CD14-positive monocyte (primary cell): ENCODE data around the gene ZNF536. TPM values are rescaled to one million over a fixed set of nuclear protein-coding genes. Genes with fewer than 3 reads are reported as not detected.

Experiments
- DNase-seq, 3 donors: peaks; one replicate each; pipeline ENCODE4 v3.0.0-alpha.2; 2011 to 2022
- H2AFZ ChIP-seq: 2 replicates; pipeline ENCODE4 v1.6.0; 2012; ENCODE audit warnings: mild to moderate bottlenecking, low read depth, low read length, inconsistent platforms; ENCODE audit not compliant: insufficient read depth, poor library complexity, severe bottlenecking
- H3K27ac ChIP-seq, 2 donors: 1 replicate in 1 of 2; 2 replicates in 1 of 2; pipeline ENCODE4 v1.5.1; 2012 to 2013; ENCODE audit warnings: low read length in 2 of 2, control low read depth in 1 of 2, inconsistent platforms in 1 of 2, low read depth in 1 of 2, mild to moderate bottlenecking in 1 of 2
- H3K27me3 ChIP-seq, 2 donors: one replicate each; pipeline versions ENCODE4 v1.6.0 to v1.6.1; 2011 to 2013; ENCODE audit warnings: low read length in 2 of 2; ENCODE audit not compliant: control insufficient read depth in 2 of 2, insufficient read depth in 2 of 2
- H3K36me3 ChIP-seq, 2 donors: replicated peaks in 1 of 2; 1 replicate in 1 of 2; 2 replicates in 1 of 2; pipeline versions ENCODE4 v1.5.1 to v1.6.1; 2012 to 2013; ENCODE audit warnings: low read length in 2 of 2, control low read depth in 1 of 2, inconsistent platforms in 1 of 2, mild to moderate bottlenecking in 1 of 2; ENCODE audit not compliant: insufficient read depth in 2 of 2, control insufficient read depth in 1 of 2
- H3K4me1 ChIP-seq, 2 donors: 1 replicate in 1 of 2; 2 replicates in 1 of 2; pipeline versions ENCODE4 v1.5.1 to v1.6.1; 2012 to 2013; ENCODE audit warnings: low read length in 2 of 2, control low read depth in 1 of 2, inconsistent platforms in 1 of 2, mild to moderate bottlenecking in 1 of 2, moderate library complexity in 1 of 2; ENCODE audit not compliant: insufficient read depth in 2 of 2, control insufficient read depth in 1 of 2
- H3K4me2 ChIP-seq: replicated peaks from 2 replicates; pipeline ENCODE3; 2012; ENCODE audit warnings: low read length, moderate library complexity, mild to moderate bottlenecking; ENCODE audit not compliant: poor library complexity, severe bottlenecking; ENCODE audit errors: extremely low read depth
- H3K4me3 ChIP-seq, 3 experiments: fragments of 200-600 bp in 1 of 3; sonication (generic) in 1 of 3; replicated peaks in 1 of 3; 1 replicate in 2 of 3; 2 replicates in 1 of 3; pipeline ENCODE4 v1.5.1; 2011 to 2013; ENCODE audit warnings: low read length in 3 of 3, mild to moderate bottlenecking in 3 of 3, control low read depth in 2 of 3, low read depth in 2 of 3, inconsistent platforms in 1 of 3, moderate library complexity in 1 of 3
- H3K79me2 ChIP-seq: 2 replicates; pipeline ENCODE4 v1.6.0; 2012; ENCODE audit warnings: mild to moderate bottlenecking, control low read depth, inconsistent platforms, low read length, moderate library complexity; ENCODE audit not compliant: insufficient read depth
- H3K9ac ChIP-seq: 2 replicates; pipeline ENCODE4 v1.6.0; 2017; ENCODE audit warnings: low read length, mild to moderate bottlenecking; ENCODE audit not compliant: insufficient read depth, poor library complexity, severe bottlenecking
- H3K9me3 ChIP-seq, 2 donors: replicated peaks in 1 of 2; 1 replicate in 1 of 2; 2 replicates in 1 of 2; pipeline versions ENCODE4 v1.5.1 to v1.6.1; 2012 to 2013; ENCODE audit warnings: low read length in 2 of 2, control low read depth in 1 of 2; ENCODE audit not compliant: control insufficient read depth in 1 of 2, insufficient read depth in 1 of 2
- H4K20me1 ChIP-seq: 2 replicates; pipeline ENCODE4 v1.6.0; 2012; ENCODE audit warnings: mild to moderate bottlenecking, low read length, control low read depth, moderate library complexity; ENCODE audit not compliant: insufficient read depth
- H3K27ac Mint-ChIP-seq, 7 donors: one replicate each; pipeline ENCODE4 v1.8.0; 2020; ENCODE audit warnings: mild to moderate bottlenecking in 7 of 7, mixed read lengths in 7 of 7, moderate library complexity in 6 of 7, inconsistent platforms in 2 of 7
- H3K27me3 Mint-ChIP-seq, 3 donors: one replicate each; pipeline ENCODE4 v1.8.0; 2021 to 2022; ENCODE audit warnings: low read depth in 3 of 3, mild to moderate bottlenecking in 3 of 3, mixed read lengths in 3 of 3, moderate library complexity in 3 of 3, inconsistent platforms in 1 of 3
- H3K36me3 Mint-ChIP-seq, 2 donors: one replicate each; pipeline ENCODE4 v1.8.0; 2020; ENCODE audit warnings: mixed read lengths in 2 of 2, inconsistent platforms in 1 of 2, mild to moderate bottlenecking in 1 of 2
- H3K4me1 Mint-ChIP-seq: one replicate; pipeline ENCODE4 v1.8.0; 2020; ENCODE audit warnings: mild to moderate bottlenecking, mixed read lengths
- H3K4me3 Mint-ChIP-seq, 2 donors: one replicate each; pipeline ENCODE4 v1.8.0; 2020; ENCODE audit warnings: mild to moderate bottlenecking in 2 of 2, mixed read lengths in 2 of 2, moderate library complexity in 1 of 2
- H3K9me3 Mint-ChIP-seq, 7 donors: one replicate each; pipeline ENCODE4 v1.8.0; 2020 to 2022; ENCODE audit warnings: mixed read lengths in 7 of 7, mild to moderate bottlenecking in 6 of 7, moderate library complexity in 6 of 7, inconsistent platforms in 2 of 7
- WGBS: methylation state at CpG from one replicate; pipeline ENCODE4 v1.1.5; 2013; ENCODE audit warnings: missing lambda C conversion rate; ENCODE audit not compliant: insufficient coverage; 5-methylcytosine and 5-hydroxymethylcytosine counted together
- intact Hi-C, 2 donors: fragments of 100-400 bp; cut with micrococcal nuclease; formaldehyde crosslinking; loops; one replicate each; pipeline versions ENCODE4 v1.15.0 to v1.15.1; 2023
- polyA plus RNA-seq, 3 donors: library from polyadenylated mRNA; depleted of rRNA in 1 of 3; unstranded in 2 of 3; stranded (reverse) in 1 of 3; fragments of 300-500 nt in 2 of 3; fragments of >200 nt in 1 of 3; fragmentation: Illumina TruSeq in 2 of 3; gene quantifications; 1 replicate in 2 of 3; 2 replicates in 1 of 3; pipeline ENCODE4 v1.2.3, GENCODE V29; 2012 to 2021
- TF ChIP-seq, protein P1 (sequence below): fragments of 200-600 bp; IDR thresholded peaks from one replicate; pipeline ENCODE4 v1.8.0; 2022; ENCODE audit warnings: antibody characterized with exemption, mild to moderate bottlenecking

Gene ZNF536
- polyA plus RNA-seq, 3 donors, result not detected

DNA sequence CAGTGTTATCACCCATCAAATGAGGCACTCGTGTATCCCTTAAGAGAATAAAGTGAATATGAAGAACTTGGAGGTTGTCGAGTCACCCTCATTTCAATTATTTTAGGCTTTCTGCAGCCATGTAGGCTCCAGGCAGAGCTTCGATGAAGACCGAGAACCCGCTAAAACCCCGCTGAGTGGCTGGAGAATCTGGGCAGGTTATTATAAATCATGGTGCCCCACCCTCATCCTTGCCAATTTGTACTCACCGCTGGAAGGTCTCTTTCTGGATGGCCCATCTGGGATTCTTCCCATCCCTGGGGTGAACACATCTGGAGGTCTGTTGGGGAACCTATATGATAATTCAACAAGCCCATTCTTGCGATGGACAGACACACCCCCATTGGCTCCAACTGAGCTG lies 190.8 kb downstream of the ZNF536 start:
- H3K27ac Mint-ChIP-seq, result no peak overlapping the region
- Histone ChIP-seq H3K27me3 (no peaks in the 10 kb centered on the region), H3K27ac (no peak overlapping the region), H3K36me3 (no peaks in the 10 kb centered on the region), H3K4me3 (no peak overlapping the region), H4K20me1 (no peaks in the 10 kb centered on the region), H3K9ac (no peak overlapping the region), H2AFZ (no peak overlapping the region), H3K4me2 (no peak overlapping the region), H3K4me1 (no peaks in the 10 kb centered on the region), H3K79me2 (no peaks in the 10 kb centered on the region), H3K9me3 (peaks cover 0 to 3% of the 10 kb centered on the region in 2 donors)
- H3K27me3 Mint-ChIP-seq, result peaks cover 0 to 4% (median 3%) of the 10 kb centered on the region in 3 donors
- no peaks in the 10 kb centered on the region for H3K36me3 Mint-ChIP-seq
- H3K4me1 Mint-ChIP-seq, result no peaks in the 10 kb centered on the region
- H3K9me3 Mint-ChIP-seq, result peaks cover 0 to 6% (median 0%) of the 10 kb centered on the region in 7 donors
- no peak for DNase-seq
- H3K4me3 Mint-ChIP-seq, result no peak overlapping the region
- intact Hi-C loops, result no loop called here
- TF ChIP-seq, protein P1, sequence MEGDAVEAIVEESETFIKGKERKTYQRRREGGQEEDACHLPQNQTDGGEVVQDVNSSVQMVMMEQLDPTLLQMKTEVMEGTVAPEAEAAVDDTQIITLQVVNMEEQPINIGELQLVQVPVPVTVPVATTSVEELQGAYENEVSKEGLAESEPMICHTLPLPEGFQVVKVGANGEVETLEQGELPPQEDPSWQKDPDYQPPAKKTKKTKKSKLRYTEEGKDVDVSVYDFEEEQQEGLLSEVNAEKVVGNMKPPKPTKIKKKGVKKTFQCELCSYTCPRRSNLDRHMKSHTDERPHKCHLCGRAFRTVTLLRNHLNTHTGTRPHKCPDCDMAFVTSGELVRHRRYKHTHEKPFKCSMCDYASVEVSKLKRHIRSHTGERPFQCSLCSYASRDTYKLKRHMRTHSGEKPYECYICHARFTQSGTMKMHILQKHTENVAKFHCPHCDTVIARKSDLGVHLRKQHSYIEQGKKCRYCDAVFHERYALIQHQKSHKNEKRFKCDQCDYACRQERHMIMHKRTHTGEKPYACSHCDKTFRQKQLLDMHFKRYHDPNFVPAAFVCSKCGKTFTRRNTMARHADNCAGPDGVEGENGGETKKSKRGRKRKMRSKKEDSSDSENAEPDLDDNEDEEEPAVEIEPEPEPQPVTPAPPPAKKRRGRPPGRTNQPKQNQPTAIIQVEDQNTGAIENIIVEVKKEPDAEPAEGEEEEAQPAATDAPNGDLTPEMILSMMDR, result no peak
- no CpG with 5 or more reads among the region's 8 CpGs for WGBS

DNA sequence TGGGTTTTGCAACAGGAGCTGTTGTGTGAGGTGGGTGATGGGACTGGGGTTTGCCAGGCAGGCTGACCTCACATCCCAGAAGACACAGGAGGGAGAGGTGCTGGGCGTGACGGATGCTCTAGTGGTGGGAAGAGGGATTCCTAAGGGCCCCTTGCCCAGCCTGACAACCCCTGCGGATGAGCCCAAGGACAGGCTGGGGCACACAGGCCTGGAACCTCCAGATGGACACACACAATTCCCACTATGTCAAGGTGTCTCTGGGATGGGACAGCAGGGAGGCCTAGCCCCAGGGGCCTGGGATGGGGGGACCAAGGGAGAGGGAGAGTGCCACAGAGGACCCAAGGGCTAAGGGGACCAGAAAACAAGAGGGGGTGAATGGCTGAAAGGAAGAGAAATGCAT lies 191.5 kb downstream of the ZNF536 start:
- H3K9me3 ChIP-seq, result peaks cover 0 to 3% of the 10 kb centered on the region in 2 donors

More for the DNA sequence above, 191.5 kb downstream of the ZNF536 start:
- H3K4me1 ChIP-seq, result no peaks in the 10 kb centered on the region
- Mint-ChIP-seq H3K4me3 (no peak overlapping the region), H3K36me3 (no peaks in the 10 kb centered on the region), H3K27me3 (peaks cover 0 to 4% (median 3%) of the 10 kb centered on the region in 3 donors), H3K27ac (no peak overlapping the region), H3K9me3 (peaks cover 0 to 6% (median 0%) of the 10 kb centered on the region in 7 donors), H3K4me1 (no peaks in the 10 kb centered on the region)
- no peak overlapping the region for H2AFZ ChIP-seq
- WGBS, result no CpG with 5 or more reads among the region's 3 CpGs
- H4K20me1 ChIP-seq, result no peaks in the 10 kb centered on the region
- no peak overlapping the region for H3K4me3 ChIP-seq
- TF ChIP-seq, protein P1, result no peak
- no peak for DNase-seq
- no peaks in the 10 kb centered on the region for H3K79me2 ChIP-seq
- H3K36me3 ChIP-seq, result no peaks in the 10 kb centered on the region
- intact Hi-C loops, result no loop called here
- no peak overlapping the region for H3K9ac ChIP-seq
- no peaks in the 10 kb centered on the region for H3K27me3 ChIP-seq
- no peak overlapping the region for H3K4me2 ChIP-seq
- no peak overlapping the region for H3K27ac ChIP-seq
